Left ventricle myocardium inferior (tissue), 1 donor: ENCODE data around the gene CD177. TPM values are rescaled to one million over a fixed set of nuclear protein-coding genes. Genes with fewer than 3 reads are reported as not detected.
"Not testable (repeated sequence)": the region's sequence is repeated elsewhere in the genome, so short reads cannot be mapped to it uniquely, and the experiment has no call there.

ENCODE experiments used
- DNase-seq: peaks from one replicate; pipeline ENCODE4 v3.0.0-alpha.2; 2020
- H3K27ac ChIP-seq: fragments of 200-600 bp; replicated peaks from 2 replicates; pipeline ENCODE4 v1.8.0; 2021
- H3K27me3 ChIP-seq: fragments of 200-600 bp; 2 replicates; pipeline ENCODE4 v1.8.0; 2021; ENCODE audit warnings: low read depth
- H3K36me3 ChIP-seq: fragments of 200-600 bp; 2 replicates; pipeline ENCODE4 v1.8.0; 2021
- H3K4me1 ChIP-seq: fragments of 200-600 bp; 2 replicates; pipeline ENCODE4 v1.8.0; 2021
- H3K4me3 ChIP-seq: fragments of 200-600 bp; 2 replicates; pipeline ENCODE4 v1.8.0; 2021; ENCODE audit warnings: mild to moderate bottlenecking, moderate library complexity
- H3K9me3 ChIP-seq: fragments of 200-600 bp; replicated peaks from 2 replicates; pipeline ENCODE4 v1.8.0; 2021
- CTCF ChIP-seq: fragments of 200-600 bp; IDR thresholded peaks from 2 replicates; pipeline ENCODE4 v1.8.0; 2021; ENCODE audit warnings: antibody characterized with exemption, mild to moderate bottlenecking, borderline replicate concordance
- intact Hi-C: fragments of 100-400 bp; cut with micrococcal nuclease; formaldehyde crosslinking; loops from one replicate; pipeline ENCODE4 v1.11.0; 2022
- total RNA-seq: library from RNA; stranded (reverse); fragmentation: NEBNext Ultra II Directional; extraction: Animal tissue kit (Norgen Biotek cat#: 25700); gene quantifications from one replicate; pipeline ENCODE4 v1.2.1, GENCODE V29; 2021
- donor health status: DM: no; HTN: yes; CAD: no; lungs with severe emphysema.

Gene CD177
- total RNA-seq, 1 donor from 2014 or later: 0.14 TPM

GRCh38 chr19:43338530-43338929, 15.0 kb upstream of the CD177 start:
- no peak for DNase-seq
- no peaks in the 10 kb centered on the region for H3K4me1 ChIP-seq
- H3K27me3 ChIP-seq: peaks cover 71% of the 10 kb centered on the region
- H3K9me3 ChIP-seq: no peaks in the 10 kb centered on the region
- TF ChIP-seq CTCF: no peak
- H3K36me3 ChIP-seq: no peaks in the 10 kb centered on the region
- H3K4me3 ChIP-seq: no peak overlapping the region
- no peak overlapping the region for H3K27ac ChIP-seq
- intact Hi-C loops: no loop called here

- H3K4me1 ChIP-seq, H3K27ac ChIP-seq, DNase-seq, intact Hi-C loops, H3K4me3 ChIP-seq, H3K9me3 ChIP-seq, H3K36me3 ChIP-seq: not testable (repeated sequence)
- H3K27me3 ChIP-seq: peaks cover 77% of the 10 kb centered on the region
These were observed 14.1 kb upstream of the CD177 start for GRCh38 chr19:43339243-43339930.

GRCh38 chr19:43340101-43340500, 13.4 kb upstream of the CD177 start:
- H3K4me1 ChIP-seq, H3K9me3 ChIP-seq, H3K36me3 ChIP-seq, H3K4me3 ChIP-seq, H3K27ac ChIP-seq, intact Hi-C loops, DNase-seq: not testable (repeated sequence)
- peaks cover 77% of the 10 kb centered on the region for H3K27me3 ChIP-seq

GRCh38 chr19:43341098-43341497, 12.4 kb upstream of the CD177 start:
- H3K4me3 ChIP-seq, H3K4me1 ChIP-seq, intact Hi-C loops, H3K9me3 ChIP-seq, H3K27ac ChIP-seq, H3K36me3 ChIP-seq, DNase-seq: not testable (repeated sequence)
- H3K27me3 ChIP-seq: peaks cover 75% of the 10 kb centered on the region

GRCh38 chr19:43342104-43342503, 11.4 kb upstream of the CD177 start:
- peaks cover 65% of the 10 kb centered on the region for H3K27me3 ChIP-seq
- H3K36me3 ChIP-seq, H3K9me3 ChIP-seq, DNase-seq, intact Hi-C loops, H3K27ac ChIP-seq, H3K4me3 ChIP-seq, H3K4me1 ChIP-seq: not testable (repeated sequence)

- H3K9me3 ChIP-seq, H3K36me3 ChIP-seq, H3K4me1 ChIP-seq, H3K27ac ChIP-seq, intact Hi-C loops, H3K4me3 ChIP-seq, DNase-seq: not testable (repeated sequence)
- peaks cover 43% of the 10 kb centered on the region for H3K27me3 ChIP-seq
These were observed 9.1 kb upstream of the CD177 start for GRCh38 chr19:43344347-43344925.

- H3K4me1 ChIP-seq, DNase-seq, H3K36me3 ChIP-seq, H3K9me3 ChIP-seq, intact Hi-C loops, H3K4me3 ChIP-seq, H3K27ac ChIP-seq: not testable (repeated sequence)
- H3K27me3 ChIP-seq: peaks cover 47% of the 10 kb centered on the region
These were observed 3.7 kb upstream of the CD177 start for GRCh38 chr19:43349813-43350212.

GRCh38 chr19:43351998-43352746, 1.3 kb upstream of the CD177 start:
- no peak overlapping the region for H3K4me3 ChIP-seq
- intact Hi-C loops: no loop called here
- TF ChIP-seq CTCF: no peak
- H3K4me1 ChIP-seq: no peaks in the 10 kb centered on the region
- no peak for DNase-seq
- peaks cover 4% of the 10 kb centered on the region for H3K9me3 ChIP-seq
- no peak overlapping the region for H3K27ac ChIP-seq
- no peaks in the 10 kb centered on the region for H3K36me3 ChIP-seq
- peaks cover 55% of the 10 kb centered on the region for H3K27me3 ChIP-seq
